AG09309 (cell line): ENCODE measurements around the gene CLEC12A.

Experiments
- DNase-seq: peaks from one replicate; pipeline ENCODE4 v3.0.0-alpha.2; 2010; ENCODE audit warnings: low read depth
- H3K4me3 ChIP-seq: 2 replicates; pipeline ENCODE4 v1.5.1; 2011; ENCODE audit warnings: mild to moderate bottlenecking, low read depth, low read length, moderate library complexity; ENCODE audit not compliant: control insufficient read depth
- TF ChIP-seq, protein P1 (sequence below): IDR thresholded peaks from 2 replicates; pipeline ENCODE4 v1.5.1; 2011; ENCODE audit warnings: mild to moderate bottlenecking, low read depth, low read length, inconsistent platforms; ENCODE audit not compliant: insufficient read depth, control insufficient read depth; ENCODE audit errors: missing control alignments

The CLEC12A gene

DNA sequence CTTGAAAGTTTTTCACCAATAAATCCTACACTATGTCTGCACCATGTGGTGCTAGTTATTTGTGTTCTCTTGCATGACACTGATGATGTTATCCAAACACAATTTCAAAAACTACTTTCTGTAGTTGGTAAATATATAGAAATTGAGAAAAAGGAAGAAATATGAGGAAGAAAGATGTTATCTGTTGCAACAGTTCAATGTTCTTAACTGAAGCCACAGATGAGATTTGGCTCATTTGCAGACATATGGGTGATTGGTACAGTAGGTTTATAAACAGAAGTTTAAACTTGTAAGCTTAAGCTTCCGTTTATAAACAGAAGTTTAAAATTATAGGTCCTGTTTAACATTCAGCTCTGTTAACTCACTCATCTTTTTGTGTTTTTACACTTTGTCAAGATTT lies at the start of gene CLEC12A:
Gene CLEC12A (plus strand): TSS at position 229 of the 400 bp plus-strand sequence. CDS start 188 bp downstream, outside the sequence.
- no peak for DNase-seq
- TF ChIP-seq, protein P1, sequence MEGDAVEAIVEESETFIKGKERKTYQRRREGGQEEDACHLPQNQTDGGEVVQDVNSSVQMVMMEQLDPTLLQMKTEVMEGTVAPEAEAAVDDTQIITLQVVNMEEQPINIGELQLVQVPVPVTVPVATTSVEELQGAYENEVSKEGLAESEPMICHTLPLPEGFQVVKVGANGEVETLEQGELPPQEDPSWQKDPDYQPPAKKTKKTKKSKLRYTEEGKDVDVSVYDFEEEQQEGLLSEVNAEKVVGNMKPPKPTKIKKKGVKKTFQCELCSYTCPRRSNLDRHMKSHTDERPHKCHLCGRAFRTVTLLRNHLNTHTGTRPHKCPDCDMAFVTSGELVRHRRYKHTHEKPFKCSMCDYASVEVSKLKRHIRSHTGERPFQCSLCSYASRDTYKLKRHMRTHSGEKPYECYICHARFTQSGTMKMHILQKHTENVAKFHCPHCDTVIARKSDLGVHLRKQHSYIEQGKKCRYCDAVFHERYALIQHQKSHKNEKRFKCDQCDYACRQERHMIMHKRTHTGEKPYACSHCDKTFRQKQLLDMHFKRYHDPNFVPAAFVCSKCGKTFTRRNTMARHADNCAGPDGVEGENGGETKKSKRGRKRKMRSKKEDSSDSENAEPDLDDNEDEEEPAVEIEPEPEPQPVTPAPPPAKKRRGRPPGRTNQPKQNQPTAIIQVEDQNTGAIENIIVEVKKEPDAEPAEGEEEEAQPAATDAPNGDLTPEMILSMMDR = no peak
- H3K4me3 ChIP-seq = no peak within 1 kb of the TSS

DNA sequence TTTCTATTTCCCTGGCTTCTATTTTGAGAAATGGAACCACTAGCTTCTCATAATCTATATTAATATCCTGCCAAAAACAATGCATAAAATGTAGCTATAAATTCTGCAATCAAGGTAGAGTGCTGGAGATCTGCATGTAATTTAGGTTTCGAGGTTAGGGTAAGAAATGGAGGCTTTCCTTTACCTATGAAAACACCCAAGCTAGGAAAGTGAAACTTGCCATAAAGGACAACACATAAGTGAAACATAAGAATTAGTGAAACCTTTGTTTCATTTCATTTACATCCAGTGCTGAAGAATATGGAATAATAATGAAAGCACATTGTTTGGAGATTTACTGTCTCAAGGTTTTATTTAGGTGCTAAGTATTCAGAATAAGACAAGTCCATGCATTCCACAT lies 48.8 kb upstream of the CLEC12A start:
- TF ChIP-seq, protein P1 = no peak
- no peak overlapping the region for H3K4me3 ChIP-seq
- no peak for DNase-seq

DNA sequence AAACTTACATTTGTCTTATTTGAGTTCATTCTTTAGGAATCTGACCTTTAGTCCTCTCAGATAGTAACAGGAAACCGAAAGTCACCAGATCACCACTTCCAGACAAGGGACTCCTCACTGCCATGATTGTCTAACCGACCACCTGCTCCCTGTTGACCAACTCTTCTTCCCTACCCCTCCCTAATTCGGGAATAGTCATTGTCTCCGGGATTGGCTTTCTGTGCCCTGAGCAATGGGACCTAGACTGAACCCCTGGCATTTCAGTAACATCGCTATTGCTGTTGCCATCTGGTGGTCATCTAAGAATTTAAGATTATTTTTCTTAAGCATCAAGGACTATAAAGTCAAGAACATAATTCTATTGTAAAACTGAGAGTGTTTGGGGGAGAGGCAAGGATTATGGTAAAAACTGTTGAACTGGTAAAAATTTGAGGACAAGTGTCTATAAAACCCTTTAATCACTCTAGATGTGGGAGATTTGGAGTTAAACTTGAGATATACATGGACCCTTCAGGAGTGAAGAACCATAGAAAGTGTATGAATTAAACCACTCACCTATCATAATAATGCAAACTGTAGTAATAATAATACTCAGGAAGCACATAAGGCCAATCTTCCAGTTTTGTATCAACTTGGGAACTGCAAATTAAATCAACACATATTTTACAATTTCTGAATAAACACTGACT lies 45.4 kb upstream of the CLEC12A start:
- DNase-seq = no peak
- H3K4me3 ChIP-seq = no peak overlapping the region
- TF ChIP-seq, protein P1 = peak; percentile 51

DNA sequence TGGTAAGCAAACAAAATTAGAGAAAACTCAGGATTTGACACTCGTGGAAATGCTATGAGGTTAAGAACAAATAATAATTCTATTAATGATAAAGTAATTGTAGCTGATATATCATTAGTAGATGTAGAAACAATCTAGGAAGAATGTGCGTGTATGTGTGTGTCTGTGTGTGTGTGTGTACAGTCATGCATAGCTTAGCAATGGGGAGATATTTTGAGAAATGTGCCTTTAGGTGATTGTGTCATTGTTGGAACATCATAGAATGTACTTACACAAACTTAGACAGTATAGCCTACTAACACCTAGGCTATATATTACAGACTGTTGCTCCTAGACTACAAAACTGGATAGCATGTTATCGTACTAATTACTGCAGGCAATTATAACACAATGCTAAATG lies 44.3 kb upstream of the CLEC12A start:
- no peak overlapping the region for H3K4me3 ChIP-seq
- no peak for DNase-seq
- TF ChIP-seq, protein P1 = no peak

DNA sequence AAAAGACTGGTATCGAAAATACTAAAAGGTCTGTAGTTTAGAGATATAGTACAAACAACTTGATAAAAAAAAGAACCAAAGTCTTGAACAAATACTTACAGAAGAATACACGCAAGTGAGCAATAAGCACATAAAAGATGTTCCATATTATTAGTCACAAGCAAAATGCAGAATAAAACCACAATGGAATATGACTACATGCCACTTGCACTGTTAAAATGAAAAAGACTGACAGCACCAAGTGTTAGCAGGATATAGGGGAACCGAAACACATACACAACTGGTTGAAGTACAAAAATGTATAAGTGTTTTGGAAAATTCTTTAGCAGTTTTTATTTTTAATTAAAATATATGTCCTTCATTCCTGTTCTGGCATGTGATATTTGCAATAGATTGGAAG lies 42.6 kb upstream of the CLEC12A start:
- DNase-seq = no peak
- TF ChIP-seq, protein P1 = no peak
- no peak overlapping the region for H3K4me3 ChIP-seq

DNA sequence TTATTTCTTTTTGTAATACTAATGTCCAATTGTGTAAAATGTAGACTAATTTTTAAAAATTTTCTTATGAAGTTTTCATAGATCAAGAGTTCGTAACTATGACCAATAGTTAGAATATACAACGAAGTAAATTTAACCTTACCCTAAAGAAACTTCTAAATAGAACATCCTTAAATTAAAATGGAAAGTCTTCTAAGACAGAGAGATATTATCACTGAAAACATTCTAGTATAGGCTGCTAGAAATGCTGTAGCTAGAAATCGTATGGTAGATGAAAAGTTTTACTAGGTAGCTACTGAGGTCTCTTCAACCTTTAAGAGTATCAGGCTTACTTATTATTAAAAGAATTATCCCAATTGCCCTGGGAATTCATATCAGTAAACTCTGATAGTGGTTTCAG lies 40.0 kb upstream of the CLEC12A start:
- TF ChIP-seq, protein P1 = no peak
- no peak overlapping the region for H3K4me3 ChIP-seq
- DNase-seq = no peak
